Measurements from ENCODE around the gene PTAFR.

The PTAFR gene

GRCh38 chr1:28175955-28176485 lies 470 bp downstream of the PTAFR start:
- no peak for DNase-seq (ENCODE audit: low spot score)

GRCh38 chr1:28173980-28174297 lies 2.6 kb downstream of the PTAFR start:
- peak; percentile 74 for DNase-seq (ENCODE audit: low spot score)

GRCh38 chr1:28173151-28173979 lies 3.1 kb downstream of the PTAFR start:
- no peak for DNase-seq (ENCODE audit: low spot score)

DNA sequence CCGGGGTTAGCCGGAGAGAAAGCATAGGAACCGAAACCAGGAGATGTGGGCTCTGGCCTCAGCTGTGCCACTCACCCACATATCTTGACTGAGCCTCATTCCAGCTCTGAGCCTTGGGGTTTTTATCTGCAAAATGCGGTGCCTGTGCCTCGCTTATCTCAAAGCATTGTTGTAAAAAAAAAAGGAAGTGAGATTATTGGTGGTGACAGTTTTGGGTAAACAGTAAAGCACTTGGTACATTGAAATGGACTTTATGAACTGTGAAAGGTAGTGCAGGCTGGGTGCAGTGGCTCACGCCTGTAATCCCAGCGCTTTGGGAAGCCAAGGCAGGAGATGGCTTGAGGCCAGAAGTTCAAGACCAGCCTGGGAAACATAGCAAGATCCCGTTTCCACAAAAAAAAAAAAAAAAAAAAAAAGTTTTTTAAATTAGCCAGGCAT lies 3.8 kb downstream of the PTAFR start:
- no peak for DNase-seq (ENCODE audit: low spot score)

DNA sequence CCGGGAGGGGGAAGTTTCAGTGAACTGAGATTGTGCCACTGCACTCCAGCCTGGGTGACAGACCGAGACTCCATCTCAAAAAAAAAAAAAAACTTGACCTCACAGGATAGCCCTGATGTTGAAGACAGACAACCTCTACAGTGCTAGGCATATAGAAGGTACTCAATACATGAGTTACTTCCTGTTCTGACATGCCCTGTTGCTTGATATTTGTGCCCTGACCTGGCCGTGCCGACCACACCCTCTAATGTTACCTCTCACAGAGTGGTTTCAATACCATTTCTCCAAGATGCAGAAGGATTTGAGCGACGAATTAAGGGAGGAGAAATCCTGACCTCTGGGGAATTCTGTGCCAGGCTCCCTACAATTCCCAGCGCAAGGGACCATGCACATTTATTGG lies 5.2 kb downstream of the PTAFR start:
- DNase-seq (ENCODE audit: low spot score), result no peak

- no peak for DNase-seq (ENCODE audit: low spot score)
Measured at GRCh38 chr1:28170001-28170596, 6.4 kb downstream of the PTAFR start.

GRCh38 chr1:28163496-28164161 lies 12.9 kb downstream of the PTAFR start:
- DNase-seq (ENCODE audit: low spot score), result no peak

DNA sequence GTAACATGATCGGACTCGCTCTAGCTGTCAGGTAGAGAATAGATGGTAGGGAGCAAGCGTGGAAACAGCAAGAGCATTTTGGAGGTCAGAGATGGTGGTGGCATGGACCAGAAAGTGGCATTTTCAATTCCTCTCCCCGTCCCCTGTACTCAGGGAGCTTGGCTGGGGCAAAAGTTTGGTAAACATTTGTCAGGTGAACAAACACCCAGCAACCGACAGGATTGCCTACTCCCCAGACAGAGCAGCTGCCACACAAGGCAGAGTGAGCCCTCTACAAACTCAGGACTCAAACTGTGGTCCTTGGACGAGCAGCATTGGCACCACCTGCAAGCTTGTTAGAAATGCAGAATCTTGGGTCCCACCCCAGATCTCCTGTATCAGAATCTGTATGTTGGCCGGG lies 14.3 kb downstream of the PTAFR start:
- no peak for DNase-seq (ENCODE audit: low spot score)

DNA sequence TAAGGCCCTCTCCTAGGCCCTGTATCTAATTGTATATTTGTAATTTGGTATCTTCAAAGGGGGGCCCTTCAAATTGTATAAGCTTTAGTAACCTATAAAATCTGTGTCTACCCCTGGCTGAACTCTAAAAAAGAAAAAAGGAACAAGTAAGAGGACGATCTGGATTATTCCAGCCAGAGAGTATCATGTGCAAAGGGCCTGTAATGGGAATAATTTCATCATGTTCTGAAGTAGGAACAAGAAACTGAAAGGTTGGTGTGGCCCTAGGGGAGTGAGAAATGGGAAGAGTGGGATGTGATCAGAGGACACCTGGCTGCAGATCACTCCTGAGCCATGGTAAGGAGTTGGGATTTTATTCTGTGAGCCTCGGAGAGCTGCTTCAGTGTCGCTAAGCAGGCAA lies 14.7 kb downstream of the PTAFR start:
- no peak for DNase-seq (ENCODE audit: low spot score)

- DNase-seq (ENCODE audit: low spot score), result peak; percentile 79
Measured at GRCh38 chr1:28160782-28161266, 15.7 kb downstream of the PTAFR start.

DNA sequence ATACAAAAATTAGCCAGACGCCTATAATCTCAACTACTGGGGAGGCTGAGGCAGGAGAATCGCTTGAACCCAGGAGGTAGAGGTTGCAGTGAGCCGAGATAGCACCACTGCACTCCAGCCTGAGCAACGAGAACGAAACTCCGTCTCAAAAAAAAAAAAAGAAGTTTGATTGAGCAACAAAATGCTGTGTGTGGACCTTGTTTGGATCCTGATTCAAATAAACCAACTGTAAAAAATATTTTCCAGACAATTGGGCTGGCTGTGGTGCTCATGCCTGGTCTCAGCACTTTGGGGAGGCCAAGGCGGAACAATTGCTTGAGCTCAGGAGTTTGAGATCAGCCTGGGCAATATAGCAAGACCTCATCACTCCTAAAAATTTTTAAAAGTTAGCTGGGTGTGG lies 16.8 kb downstream of the PTAFR start:
- no peak for DNase-seq (ENCODE audit: low spot score)

DNA sequence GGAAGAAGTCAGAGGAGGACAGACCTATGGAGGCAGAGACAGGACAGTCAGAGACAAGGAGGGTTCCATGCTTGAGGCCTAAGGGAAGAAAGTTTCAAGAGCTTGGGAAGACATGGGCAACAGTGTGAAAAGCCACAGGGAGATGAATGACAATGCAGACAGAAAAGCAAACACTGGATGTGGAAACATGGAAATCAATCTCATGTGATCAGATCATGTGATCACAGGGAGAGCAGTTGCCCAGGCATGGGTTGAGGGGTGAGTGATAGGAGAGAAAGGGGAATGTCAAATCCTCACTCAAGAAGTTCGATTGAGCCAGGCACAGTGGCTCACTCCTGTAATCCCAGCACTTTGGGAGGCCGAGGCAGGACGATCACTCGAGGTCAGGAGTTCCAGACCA lies 17.2 kb downstream of the PTAFR start:
- no peak for DNase-seq (ENCODE audit: low spot score)

DNA sequence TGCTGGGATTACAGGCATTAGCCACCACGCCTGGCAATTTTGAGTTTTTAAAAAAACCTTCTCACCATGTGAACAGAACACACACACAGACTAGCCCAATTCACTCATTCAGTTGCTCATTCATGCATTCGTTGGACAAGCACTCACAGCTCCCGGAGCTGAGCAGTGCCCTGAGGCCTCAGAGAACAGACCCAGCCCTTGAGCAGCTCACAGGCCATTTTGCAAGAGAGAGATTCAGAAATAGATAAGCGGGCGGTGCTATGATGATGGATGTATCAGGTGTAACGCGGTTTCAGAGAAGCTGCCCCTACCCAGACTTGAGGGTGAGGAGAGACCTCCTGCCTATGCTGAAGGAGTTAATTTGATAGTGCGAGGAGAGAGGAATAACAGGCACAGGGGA lies 18.6 kb downstream of the PTAFR start:
- no peak for DNase-seq (ENCODE audit: low spot score)

DNA sequence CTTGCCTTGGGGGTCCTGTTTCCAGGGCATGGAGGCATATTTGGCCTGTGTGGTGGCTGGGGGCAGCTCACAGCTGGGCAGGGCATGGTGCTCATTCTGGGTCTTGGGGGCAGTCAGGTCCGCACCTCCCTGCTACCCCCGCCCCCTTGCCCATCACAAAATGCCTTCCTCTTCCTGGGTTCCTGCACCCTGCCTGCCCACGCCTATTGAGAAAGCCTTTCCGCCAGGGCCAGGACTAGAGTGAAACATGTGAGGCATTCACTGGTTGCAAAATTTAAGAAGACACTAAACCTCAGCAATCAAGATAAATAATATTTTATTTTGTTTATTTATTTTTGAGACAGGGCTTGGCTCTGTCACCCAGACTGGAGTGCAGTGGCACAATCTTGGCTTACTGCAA lies 19.7 kb downstream of the PTAFR start:
- no peak for DNase-seq (ENCODE audit: low spot score)

GRCh38 chr1:28155628-28156027 lies 20.9 kb downstream of the PTAFR start:
- DNase-seq (ENCODE audit: low spot score), result no peak

DNA sequence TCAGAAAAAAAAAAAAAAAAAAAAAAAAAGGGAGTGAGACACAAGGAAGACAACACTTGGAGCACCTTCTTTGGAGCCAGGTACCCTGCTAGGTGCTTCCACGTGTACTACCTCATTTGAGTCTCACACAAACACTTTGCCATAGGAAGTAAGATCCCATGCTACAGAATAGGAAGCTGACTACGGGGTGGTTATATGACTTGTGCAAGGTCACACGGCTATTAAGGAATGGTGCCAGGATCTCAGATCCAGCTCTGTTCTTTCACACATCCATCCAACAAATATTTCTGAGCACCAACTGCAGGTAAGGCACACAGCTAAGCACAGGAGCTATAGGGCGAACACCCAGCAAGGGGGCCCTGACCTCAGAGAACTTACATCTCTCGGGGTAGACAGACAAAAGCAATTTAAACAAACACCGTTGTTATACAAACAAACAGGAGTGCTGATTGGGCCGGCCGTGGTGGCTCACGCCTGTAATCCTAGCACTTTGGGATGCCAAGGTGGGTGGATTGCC lies 22.4 kb downstream of the PTAFR start:
- DNase-seq (ENCODE audit: low spot score), result no peak

- DNase-seq (ENCODE audit: low spot score), result no peak
Measured at GRCh38 chr1:28150125-28150780, 26.2 kb downstream of the PTAFR start.

DNA sequence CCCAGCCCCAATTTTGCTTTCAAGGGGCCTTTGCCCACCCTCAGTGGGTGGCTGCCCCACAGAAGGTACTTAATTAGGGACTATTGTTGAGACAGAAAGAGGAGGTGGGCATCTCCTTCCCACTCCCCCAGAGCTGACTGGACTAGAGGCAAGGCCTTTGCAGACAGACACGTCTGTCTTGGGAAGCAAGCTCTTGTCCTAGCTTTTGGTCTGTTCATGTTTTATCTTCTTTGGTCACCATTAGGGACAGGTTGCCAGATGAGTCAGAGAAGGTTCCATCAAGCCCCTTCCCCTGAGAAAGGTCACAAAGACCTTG lies 27.7 kb downstream of the PTAFR start:
- DNase-seq (ENCODE audit: low spot score), result no peak

DNA sequence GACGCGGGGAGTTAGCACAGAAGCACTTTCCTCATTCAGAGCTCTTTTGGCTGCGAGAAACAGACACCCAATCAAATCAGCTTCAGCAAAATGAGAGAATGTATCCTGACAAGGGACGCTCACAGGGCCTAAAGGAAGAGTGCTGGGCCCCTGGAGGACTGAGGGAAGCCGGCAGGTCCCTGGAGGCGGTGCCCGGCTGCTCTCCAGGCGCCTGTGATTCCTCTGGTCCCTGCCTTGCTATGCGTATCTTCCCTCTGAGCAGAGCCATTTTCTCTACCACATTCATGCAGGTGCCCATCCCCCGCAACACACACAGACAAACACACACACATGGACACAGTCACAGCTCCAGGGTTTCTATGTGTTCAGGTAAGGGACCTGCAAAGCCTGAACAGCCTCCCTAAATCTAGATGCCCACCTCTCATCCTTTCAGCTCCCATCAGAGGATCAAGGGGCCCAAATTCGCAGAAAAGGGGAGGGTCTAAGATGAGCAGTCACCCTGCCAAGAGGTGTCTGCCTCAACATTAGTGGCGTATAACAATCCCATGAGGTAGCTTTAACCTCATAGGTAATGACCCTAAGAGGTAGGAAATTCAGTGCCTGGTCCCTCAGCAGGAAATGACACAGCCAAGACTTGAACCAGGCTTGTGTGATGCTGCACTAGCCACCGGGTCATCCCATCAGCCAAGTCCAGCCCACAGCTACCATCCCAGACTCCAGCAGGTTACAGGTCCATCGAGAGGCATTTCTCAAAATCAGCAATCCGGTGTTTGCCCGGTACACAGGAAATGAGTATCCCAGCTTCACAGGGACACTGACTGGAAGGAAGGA lies 29.0 kb downstream of the PTAFR start:
- DNase-seq (ENCODE audit: low spot score), result no peak

DNA sequence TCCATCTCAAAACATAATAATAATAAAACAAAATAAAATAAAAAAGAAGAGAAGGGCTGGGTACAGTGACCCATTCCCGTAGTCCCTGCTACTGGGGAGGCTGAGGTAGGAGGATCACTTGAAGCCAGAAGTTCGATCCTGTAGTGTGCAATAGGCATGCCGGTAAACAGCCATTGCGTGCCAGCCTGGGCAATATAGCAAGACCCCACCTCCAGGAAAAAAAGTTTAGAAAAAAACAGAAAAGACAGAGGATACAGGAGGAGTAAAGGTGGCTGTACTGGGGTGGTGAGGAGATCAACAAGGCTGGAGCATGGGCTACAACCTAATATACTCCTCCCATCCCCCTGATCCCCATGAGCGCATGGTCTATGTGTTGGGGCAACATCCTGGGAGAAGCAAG lies 30.8 kb downstream of the PTAFR start:
- no peak for DNase-seq (ENCODE audit: low spot score)
